ENCODE data around the gene BLOC1S2. TPM values are rescaled to one million over a fixed set of nuclear protein-coding genes. Genes with fewer than 3 reads are reported as not detected.
"Not testable (repeated sequence)": the region's sequence is repeated elsewhere in the genome, so short reads cannot be mapped to it uniquely, and the experiment has no call there.

The BLOC1S2 gene
- total RNA-seq, 2 donors from 2014 or later = 16.1 to 17.2 TPM

GRCh38 chr10:100297242-100297641 is 10.8 kb upstream of the BLOC1S2 start:
- DNase-seq = no peak
- intact Hi-C loops (cut with DNase I, micrococcal nuclease) = no loop called here
- ATAC-seq = no peak

GRCh38 chr10:100293066-100293465 is 6.6 kb upstream of the BLOC1S2 start:
- ATAC-seq (no peak), DNase-seq (no peak)
- intact Hi-C loops (cut with DNase I, micrococcal nuclease) = no loop called here

GRCh38 chr10:100292300-100292699 is 5.8 kb upstream of the BLOC1S2 start:
- ATAC-seq; intact Hi-C loops (cut with DNase I, micrococcal nuclease); DNase-seq: not testable (repeated sequence)

GRCh38 chr10:100291356-100291755 is 4.9 kb upstream of the BLOC1S2 start:
- ATAC-seq (no peak), DNase-seq (no peak)
- intact Hi-C loops (cut with DNase I, micrococcal nuclease) = no loop called here

GRCh38 chr10:100289641-100290040 is 3.2 kb upstream of the BLOC1S2 start:
- DNase-seq = no peak
- intact Hi-C loops (cut with DNase I, micrococcal nuclease) = no loop called here
- no peak for ATAC-seq

- ATAC-seq (no peak), DNase-seq (no peak)
- intact Hi-C loops (cut with DNase I, micrococcal nuclease) = no loop called here
Observed at GRCh38 chr10:100288196-100288595, 1.7 kb upstream of the BLOC1S2 start.

GRCh38 chr10:100287756-100288155 is 1.3 kb upstream of the BLOC1S2 start:
- ATAC-seq (no peak), DNase-seq (no peak)
- intact Hi-C loops (cut with DNase I, micrococcal nuclease) = no loop called here

GRCh38 chr10:100285326-100285725 is 1.2 kb downstream of the BLOC1S2 start:
- ATAC-seq; DNase-seq; intact Hi-C loops (cut with DNase I, micrococcal nuclease): not testable (repeated sequence)

GRCh38 chr10:100282907-100283306 is 3.6 kb downstream of the BLOC1S2 start:
- ATAC-seq (no peak), DNase-seq (no peak)
- intact Hi-C loops (cut with DNase I, micrococcal nuclease) = no loop called here

GRCh38 chr10:100276971-100277370 is 9.5 kb downstream of the BLOC1S2 start:
- ATAC-seq; intact Hi-C loops (cut with DNase I, micrococcal nuclease): not testable (repeated sequence)

GRCh38 chr10:100267239-100268104 is 19.0 kb downstream of the BLOC1S2 start, which contains the start of gene CWF19L1:
TSS of gene CWF19L1 (minus strand) at chr10:100267638. CDS start at chr10:100267593, 45 bp downstream.
- ATAC-seq (peak; percentile 99), DNase-seq (peak; percentile 87 to 89)
- intact Hi-C loops (cut with DNase I, micrococcal nuclease) = no loop called here

More at GRCh38 chr10:100276971-100277370, 9.5 kb downstream of the BLOC1S2 start:
- DNase-seq = not testable (repeated sequence)

GRCh38 chr10:100265821-100266485 is 20.5 kb downstream of the BLOC1S2 start:
- intact Hi-C loops (cut with DNase I, micrococcal nuclease) = no loop called here
- no peak for ATAC-seq
- no peak for DNase-seq

GRCh38 chr10:100254191-100254590 is 32.3 kb downstream of the BLOC1S2 start:
- no peak for ATAC-seq
- intact Hi-C loops (cut with DNase I, micrococcal nuclease) = no loop called here
- no peak for DNase-seq

GRCh38 chr10:100253041-100253440 is 33.4 kb downstream of the BLOC1S2 start:
- intact Hi-C loops (cut with DNase I, micrococcal nuclease) = no loop called here
- no peak for DNase-seq

GRCh38 chr10:100248820-100249219 is 37.7 kb downstream of the BLOC1S2 start:
- intact Hi-C loops (cut with DNase I, micrococcal nuclease) = no loop called here
- ATAC-seq (no peak), DNase-seq (no peak)

More at GRCh38 chr10:100253041-100253440, 33.4 kb downstream of the BLOC1S2 start:
- no peak for ATAC-seq

- ATAC-seq (no peak), DNase-seq (no peak)
- intact Hi-C loops (cut with DNase I, micrococcal nuclease) = no loop called here
Observed at GRCh38 chr10:100245484-100246220, 40.8 kb downstream of the BLOC1S2 start.

- ATAC-seq (no peak), DNase-seq (no peak)
- intact Hi-C loops (cut with DNase I, micrococcal nuclease) = no loop called here
Observed at GRCh38 chr10:100239851-100240250, 46.6 kb downstream of the BLOC1S2 start.

- no peak for ATAC-seq
- intact Hi-C loops (cut with DNase I, micrococcal nuclease) = no loop called here
- DNase-seq = no peak
Observed at GRCh38 chr10:100238429-100238828, 48.1 kb downstream of the BLOC1S2 start.

- intact Hi-C loops (cut with DNase I, micrococcal nuclease) = no loop called here
- ATAC-seq = no peak
- no peak for DNase-seq
Observed at GRCh38 chr10:100232101-100232500, 54.4 kb downstream of the BLOC1S2 start.
